ENCODE data around the gene DSTYK.
A peak's percentile ranks its signal among the peaks of the same experiment; 100 is the strongest.

The DSTYK gene

DNA sequence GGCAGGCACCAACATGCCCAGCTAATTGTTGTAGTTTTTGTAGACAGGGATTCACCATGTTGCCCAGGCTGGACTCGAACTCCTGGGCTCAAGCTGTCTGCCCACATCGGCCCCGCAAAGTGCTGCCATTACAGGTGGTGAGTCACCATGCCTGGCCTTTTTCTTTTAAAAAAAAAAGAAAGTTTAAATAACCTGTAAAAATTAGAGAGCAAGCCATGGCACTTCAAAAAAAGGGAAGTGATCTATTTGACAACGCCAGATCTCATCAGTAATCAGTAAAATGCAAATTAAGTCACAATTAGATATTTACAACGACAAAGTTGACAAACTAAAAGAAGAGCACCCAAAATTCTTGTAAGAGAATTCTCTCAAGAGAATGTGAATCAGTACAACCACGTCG is 86.8 kb downstream of the DSTYK start:
- DNase-seq = no peak

DNA sequence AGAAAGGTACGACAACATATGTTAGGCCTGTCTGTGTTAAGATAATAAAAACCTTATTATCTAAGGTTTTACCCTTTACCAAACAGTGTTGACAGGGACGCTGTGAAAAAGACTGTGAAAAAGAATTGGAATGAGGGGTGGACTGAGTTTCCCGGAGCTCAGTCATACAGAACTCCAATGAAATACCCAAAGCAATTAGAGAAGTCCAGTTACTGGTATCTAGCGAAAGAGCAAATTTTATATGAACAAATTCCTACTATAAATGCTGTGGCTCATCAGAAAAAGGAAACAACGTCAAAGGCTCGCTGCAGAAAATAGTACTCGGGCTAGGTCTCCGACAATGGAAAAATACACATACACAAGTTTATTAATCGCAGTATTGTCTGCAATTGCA is 89.0 kb downstream of the DSTYK start:
- no peak for DNase-seq

DNA sequence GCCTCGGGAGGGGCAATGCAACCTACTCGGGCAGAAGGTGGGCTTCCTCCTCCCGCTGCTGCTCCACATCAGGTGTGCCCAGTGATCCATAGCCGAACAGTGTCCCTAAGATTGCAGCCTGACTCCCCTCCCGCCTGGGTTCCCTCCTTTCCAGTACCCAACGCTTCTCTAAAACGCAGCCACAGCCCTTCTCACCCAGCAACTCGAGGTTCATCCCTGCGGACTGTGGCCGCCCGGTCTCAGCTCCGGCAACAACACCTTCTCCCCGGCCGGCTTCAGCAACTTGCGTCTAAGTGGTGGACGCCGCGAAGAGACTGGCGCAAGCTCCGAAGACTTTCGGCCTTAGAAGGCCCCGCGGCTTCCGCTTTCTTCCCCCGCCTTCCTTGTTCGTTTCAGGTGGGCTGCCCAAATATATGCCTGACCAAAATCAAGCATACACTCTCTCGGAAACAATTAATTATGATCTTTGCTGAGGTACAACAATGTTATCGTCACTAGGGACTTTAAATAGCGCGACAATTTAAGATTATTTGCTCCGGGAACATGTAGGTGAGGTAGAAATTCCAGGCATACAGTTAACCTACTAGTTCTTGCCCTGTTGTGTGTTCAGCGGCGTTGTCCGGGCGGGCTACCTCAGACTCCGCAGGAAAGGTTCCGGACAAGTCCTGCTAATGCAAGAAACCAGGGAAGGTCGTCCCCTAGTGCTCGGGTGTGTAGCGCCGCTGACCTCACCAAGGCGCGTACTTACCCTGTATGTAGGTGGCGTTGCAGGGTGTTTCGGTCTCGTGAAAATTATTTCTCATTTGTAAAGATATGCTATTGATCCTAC is 89.6 kb downstream of the DSTYK start, which contains the start of gene RBBP5:
TSS of gene RBBP5 (minus strand) at position 319 of the 829 bp plus-strand sequence. CDS start at position 214, 105 bp downstream.
- DNase-seq = peak; percentile 96

DNA sequence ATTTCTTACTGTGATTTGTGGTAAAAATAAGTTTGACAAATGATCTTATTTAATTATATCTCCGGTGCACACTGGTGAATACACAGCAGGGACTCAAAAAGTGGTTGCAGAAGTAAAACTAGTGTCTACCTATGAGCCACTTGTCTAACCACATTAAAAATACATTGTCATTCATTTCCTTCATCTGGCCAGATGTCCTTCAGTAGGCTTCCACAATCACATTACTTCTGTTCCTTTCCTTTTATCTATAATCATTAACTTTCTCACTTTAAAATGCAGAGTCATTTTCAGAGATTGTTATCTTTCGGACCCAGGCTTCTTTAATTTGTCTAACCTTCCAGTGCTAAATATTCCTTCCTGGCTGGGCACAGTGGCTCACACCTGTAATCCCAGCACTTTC is 92.8 kb downstream of the DSTYK start:
- no peak for DNase-seq

DNA sequence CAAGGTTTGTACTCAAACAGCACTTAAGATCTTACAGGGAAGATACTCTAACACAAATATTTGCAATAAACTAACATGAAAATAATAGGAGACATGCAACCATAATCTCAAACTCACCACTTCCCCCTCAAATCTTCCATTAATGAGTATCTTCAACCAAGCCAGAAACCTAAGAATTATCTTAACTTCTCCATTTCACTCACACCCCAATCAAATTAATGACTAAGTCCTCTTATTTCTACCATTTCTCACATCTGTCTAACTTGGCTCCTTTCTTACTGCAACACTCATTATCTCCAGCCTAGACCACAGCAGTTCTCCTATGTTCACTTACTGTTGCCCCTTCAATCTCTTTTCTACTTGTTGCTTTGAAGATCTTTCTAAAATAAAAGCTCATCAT is 100.1 kb downstream of the DSTYK start:
- no peak for DNase-seq

DNA sequence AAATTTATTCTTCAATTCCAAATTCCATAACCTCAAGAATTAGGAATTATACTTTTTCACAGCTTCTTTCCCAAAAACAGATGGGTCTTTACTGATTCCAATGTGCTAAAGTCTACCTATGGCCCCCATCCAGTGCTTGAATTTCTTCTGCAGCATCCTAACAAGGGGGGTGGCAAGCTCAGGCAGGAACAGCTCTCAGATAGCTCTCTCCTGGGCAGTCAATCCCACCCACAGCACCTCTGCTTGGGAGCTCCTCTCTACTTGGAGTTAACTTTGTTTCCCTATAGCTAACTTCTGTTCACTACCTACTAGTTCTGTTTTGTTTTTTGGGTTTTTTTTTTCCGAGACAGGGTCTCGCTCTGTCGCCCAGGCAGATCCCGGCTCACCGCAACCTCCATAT is 101.8 kb downstream of the DSTYK start:
- no peak for DNase-seq

DNA sequence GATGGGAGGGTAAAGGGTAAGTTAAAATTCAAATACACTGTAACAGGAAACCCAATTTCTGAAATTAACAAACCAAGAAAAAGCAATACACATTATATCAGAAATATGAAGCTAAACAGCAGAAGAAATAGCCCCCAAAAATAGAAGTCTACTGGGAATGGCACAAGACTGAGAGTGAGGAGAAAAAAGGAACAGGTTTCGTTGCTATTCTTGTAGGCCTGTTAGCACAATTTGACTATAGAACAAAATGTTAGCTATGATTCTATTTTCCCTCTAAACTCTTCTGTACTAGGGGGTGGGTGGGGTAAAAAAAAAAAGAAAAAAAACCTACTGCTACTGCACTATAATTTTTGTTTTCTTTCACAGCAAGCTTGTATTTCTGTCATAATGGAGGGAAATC is 102.2 kb downstream of the DSTYK start:
- no peak for DNase-seq

DNA sequence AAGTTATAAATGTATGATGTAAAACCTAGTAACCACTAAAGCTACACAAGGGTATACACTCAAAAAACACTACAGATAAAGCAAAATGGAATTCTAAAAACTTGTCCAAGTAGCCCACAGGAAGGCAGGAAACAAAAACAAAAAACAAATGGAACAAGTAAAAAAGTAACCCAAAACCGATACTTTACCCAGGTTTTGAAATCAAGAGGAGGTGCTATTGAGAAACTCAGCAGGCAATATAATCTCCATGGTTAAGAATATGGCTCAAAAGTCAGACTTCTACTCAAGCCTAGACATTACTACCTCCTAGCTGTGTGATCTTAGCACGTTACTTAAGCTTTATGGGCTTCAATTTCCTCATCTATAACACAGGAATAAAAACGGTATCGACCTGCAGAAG is 103.0 kb downstream of the DSTYK start:
- DNase-seq = no peak

DNA sequence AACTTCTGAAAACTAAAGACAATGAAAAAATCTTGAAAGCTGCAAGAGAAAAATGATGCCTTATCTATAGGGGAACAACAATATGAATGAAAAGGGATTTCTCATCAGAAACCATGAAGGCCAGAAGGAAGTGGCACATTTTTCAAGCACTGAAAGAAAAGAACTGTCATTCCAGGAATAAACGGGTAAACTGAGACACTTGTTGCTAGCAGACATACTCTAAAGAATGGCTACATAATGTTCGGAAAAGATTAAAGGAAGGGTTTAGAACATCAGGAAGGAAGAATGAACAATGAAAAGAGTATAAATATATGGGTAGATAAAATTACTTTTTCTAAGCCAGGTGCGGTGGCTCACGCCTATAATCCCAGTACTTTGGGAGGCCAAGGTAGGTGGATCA is 104.2 kb downstream of the DSTYK start:
- no peak for DNase-seq

DNA sequence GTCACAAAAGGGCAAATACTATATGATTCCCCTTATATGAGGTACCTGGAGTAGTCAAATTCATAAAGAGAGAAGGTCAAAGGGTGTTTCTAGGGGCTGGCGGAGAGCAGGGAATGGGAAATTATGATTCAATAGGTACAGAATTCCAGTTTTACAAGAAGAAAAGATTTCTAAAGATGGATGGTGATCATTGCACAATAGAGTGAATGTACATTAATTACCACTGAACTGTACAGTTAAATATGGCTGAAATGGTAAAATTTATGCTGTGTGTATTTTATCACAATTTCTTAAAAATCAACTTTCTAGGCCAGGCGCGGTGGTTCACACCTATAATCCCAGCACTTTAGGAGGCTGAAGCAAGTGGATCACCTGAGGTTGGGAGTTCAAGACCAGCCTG is 109.1 kb downstream of the DSTYK start:
- no peak for DNase-seq

DNA sequence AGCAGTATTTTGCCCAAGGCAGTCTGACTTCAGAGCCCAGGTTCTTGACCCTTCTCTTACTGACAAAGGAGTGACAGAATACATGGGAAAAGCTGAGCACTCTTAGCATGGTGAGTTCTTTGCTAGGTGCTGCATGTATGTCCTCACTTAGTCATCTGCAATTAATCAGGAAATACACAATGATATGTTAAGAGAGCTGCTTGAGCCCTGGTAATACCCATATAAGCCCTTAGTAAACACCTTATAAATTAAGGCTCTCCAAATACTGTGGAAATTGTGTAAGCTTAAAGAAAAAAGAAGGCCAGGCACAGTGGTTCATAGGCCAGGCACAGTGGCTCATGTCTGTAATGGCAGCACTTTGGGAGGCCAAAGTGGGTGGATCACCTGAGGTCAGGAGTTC is 113.3 kb downstream of the DSTYK start:
- DNase-seq = no peak

DNA sequence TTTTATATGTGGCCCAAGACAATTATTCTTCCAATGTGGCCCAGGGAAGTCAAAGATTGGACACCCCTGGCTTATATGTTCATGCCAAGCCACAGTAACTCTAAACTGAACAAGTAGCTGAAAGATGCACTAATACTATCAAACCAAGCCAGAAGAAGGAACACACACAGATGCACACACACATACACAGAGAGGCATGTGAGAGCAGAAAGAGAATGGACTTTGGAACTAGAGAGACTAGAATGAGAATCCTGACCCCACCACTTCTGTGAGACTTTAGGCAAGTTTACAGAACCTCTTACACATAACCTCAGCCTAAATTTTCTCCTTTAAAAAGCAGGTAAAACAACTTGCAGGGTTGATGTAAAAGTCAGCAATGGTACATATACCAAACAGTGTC is 116.1 kb downstream of the DSTYK start:
- DNase-seq = no peak

Measured in CD4-positive, alpha-beta T cell treated with Interleukin-10 for 1 hour (primary cell).